ENCODE results near the gene RPS27A. TPM values are rescaled to one million over a fixed set of nuclear protein-coding genes. Genes with fewer than 3 reads are reported as not detected.

RPS27A gene
- total RNA-seq: 680 TPM

GRCh38 chr2:55232084-55232862 is at the start of gene RPS27A, which contains the start of gene CLHC1:
RPS27A (plus strand) TSS chr2:55232688; CDS start chr2:55232825, 137 bp downstream.
CLHC1 (minus strand) TSS chr2:55232293; CDS start chr2:55222411, 9,882 bp downstream.

GRCh38 chr2:55268907-55269644 is 36.6 kb downstream of the RPS27A start, which contains the start of gene MTIF2:
MTIF2 (minus strand) TSS chr2:55269231; CDS start chr2:55263858, 5,373 bp downstream.

Other genes with a start within 250 kb of the RPS27A start
- 697 TPM for gene RTN4, start 182.2 kb upstream of the RPS27A start, total RNA-seq
- gene CLHC1, start 395 bp upstream of the RPS27A start, total RNA-seq: 27.5 TPM
- 27.9 TPM for gene MTIF2, start 36.5 kb downstream of the RPS27A start, total RNA-seq
- gene CCDC88A, start 187.2 kb downstream of the RPS27A start, total RNA-seq: 388 TPM